HepG2 (cell line): ENCODE data around the gene CDC42EP5. TPM values are rescaled to one million over a fixed set of nuclear protein-coding genes. Genes with fewer than 3 reads are reported as not detected.

Experiments used
- GABPA ChIP-seq, 2 experiments: IDR thresholded peaks; 2 replicates each; pipeline ENCODE4 v1.6.1; 2011 to 2016; ENCODE audit warnings: low read depth in 2 of 2, low read length in 1 of 2, missing biosample characterization in 1 of 2, missing genetic modification characterization in 1 of 2
- HES4 ChIP-seq: sonication (generic); formaldehyde crosslinking; IDR thresholded peaks from 2 replicates; pipeline ENCODE4 v1.9.0; 2021; ENCODE audit warnings: mild to moderate bottlenecking, missing genetic modification reagents, borderline replicate concordance
- HIVEP1 ChIP-seq: sonication (generic); formaldehyde crosslinking; IDR thresholded peaks from 2 replicates; pipeline ENCODE4 v1.4.0; 2020; ENCODE audit warnings: mild to moderate bottlenecking, missing genetic modification reagents
- HNF4A ChIP-seq: sonication (generic); formaldehyde crosslinking; IDR thresholded peaks from 2 replicates; pipeline ENCODE4 v1.4.0; 2020; ENCODE audit warnings: missing genetic modification reagents
- KLF15 ChIP-seq: sonication (generic); formaldehyde crosslinking; IDR thresholded peaks from 2 replicates; pipeline ENCODE4 v1.8.1; 2023; ENCODE audit warnings: borderline replicate concordance, mild to moderate bottlenecking, inconsistent platforms, missing genetic modification reagents, mixed read lengths
- NFKB2 ChIP-seq: sonication (generic); formaldehyde crosslinking; IDR thresholded peaks from 2 replicates; pipeline ENCODE4 v1.4.0; 2020; ENCODE audit warnings: missing genetic modification reagents, borderline replicate concordance
- PCBP2 ChIP-seq: fragments of 200-400 bp; formaldehyde crosslinking; optimal IDR thresholded peaks from 2 replicates; pipeline ENCODE3; 2018; ENCODE audit warnings: low read length, low read depth; ENCODE audit not compliant: poor library complexity, severe bottlenecking
- RFX1 ChIP-seq: fragments of 450-650 bp; IDR thresholded peaks from 2 replicates; pipeline ENCODE4 v1.6.1; 2017
- SIX4 ChIP-seq: sonication (generic); formaldehyde crosslinking; IDR thresholded peaks from 2 replicates; pipeline ENCODE4 v1.4.0; 2020; ENCODE audit warnings: missing genetic modification reagents
- SRY ChIP-seq: sonication (generic); formaldehyde crosslinking; IDR thresholded peaks from 2 replicates; pipeline ENCODE4 v1.8.0; 2022; ENCODE audit warnings: mild to moderate bottlenecking, missing genetic modification reagents
- XRCC5 ChIP-seq: fragments of 200-400 bp; formaldehyde crosslinking; optimal IDR thresholded peaks from 2 replicates; pipeline ENCODE3; 2017; ENCODE audit warnings: mild to moderate bottlenecking, low read length
- ZNF224 ChIP-seq: sonication (generic); formaldehyde crosslinking; IDR thresholded peaks from 2 replicates; pipeline ENCODE4 v1.5.0; 2020; ENCODE audit warnings: mild to moderate bottlenecking, missing genetic modification reagents
- ZNF260 ChIP-seq: sonication (generic); formaldehyde crosslinking; IDR thresholded peaks from 2 replicates; pipeline ENCODE4 v1.4.0; 2020; ENCODE audit warnings: missing genetic modification reagents, low read depth, mild to moderate bottlenecking, borderline replicate concordance
- ZNF510 ChIP-seq: sonication (generic); formaldehyde crosslinking; IDR thresholded peaks from 2 replicates; pipeline ENCODE4 v1.4.0; 2020; ENCODE audit warnings: low read depth, mild to moderate bottlenecking, missing genetic modification reagents
- ZNF850 ChIP-seq: sonication (generic); formaldehyde crosslinking; conservative IDR thresholded peaks from 2 replicates; pipeline ENCODE4 v1.9.0; 2021; ENCODE audit warnings: mild to moderate bottlenecking, missing genetic modification reagents
- polyA plus RNA-seq, 8 experiments: library from polyadenylated mRNA; depleted of rRNA in 3 of 8; stranded (reverse) in 7 of 8; unstranded in 1 of 8; fragments of >200 nt; fragmentation: Illumina TruSeq in 4 of 8; extraction: Trizol in 4 of 8; gene quantifications; 2 replicates each; pipeline versions ENCODE4 v1.2.1 to v1.2.3, GENCODE V29; 2011 to 2016; ENCODE audit warnings: low read depth in 4 of 8, missing spikeins in 1 of 8, mixed read lengths in 1 of 8; ENCODE audit not compliant: insufficient read depth in 1 of 8
- total RNA-seq, 5 experiments: library from RNA; depleted of rRNA; stranded (reverse); fragments of >200 nt; fragmentation: Illumina TruSeq; extraction: Trizol; gene quantifications; 2 replicates each; pipeline ENCODE4 v1.2.3, GENCODE V29; 2016; ENCODE audit warnings: low read depth in 1 of 5
- TF ChIP-seq, protein P1 (sequence below): sonication (generic); formaldehyde crosslinking; IDR thresholded peaks from 2 replicates; pipeline ENCODE4 v1.4.0; 2020; ENCODE audit warnings: missing genetic modification reagents
- TF ChIP-seq, protein P2 (sequence below): sonication (generic); formaldehyde crosslinking; IDR thresholded peaks from 2 replicates; pipeline ENCODE4 v1.4.0; 2020; ENCODE audit warnings: missing genetic modification reagents
- TF ChIP-seq, protein P3 (sequence below): sonication (generic); formaldehyde crosslinking; IDR thresholded peaks from 2 replicates; pipeline ENCODE4 v1.4.0; 2020; ENCODE audit warnings: missing genetic modification reagents, mild to moderate bottlenecking, borderline replicate concordance

The CDC42EP5 gene
- total and polyA plus RNA-seq, 2 of the 13 experiments (the other 11 are each of a cell fraction or from before 2014, with no cell fraction given) = 0.41 to 1.6 TPM

DNA sequence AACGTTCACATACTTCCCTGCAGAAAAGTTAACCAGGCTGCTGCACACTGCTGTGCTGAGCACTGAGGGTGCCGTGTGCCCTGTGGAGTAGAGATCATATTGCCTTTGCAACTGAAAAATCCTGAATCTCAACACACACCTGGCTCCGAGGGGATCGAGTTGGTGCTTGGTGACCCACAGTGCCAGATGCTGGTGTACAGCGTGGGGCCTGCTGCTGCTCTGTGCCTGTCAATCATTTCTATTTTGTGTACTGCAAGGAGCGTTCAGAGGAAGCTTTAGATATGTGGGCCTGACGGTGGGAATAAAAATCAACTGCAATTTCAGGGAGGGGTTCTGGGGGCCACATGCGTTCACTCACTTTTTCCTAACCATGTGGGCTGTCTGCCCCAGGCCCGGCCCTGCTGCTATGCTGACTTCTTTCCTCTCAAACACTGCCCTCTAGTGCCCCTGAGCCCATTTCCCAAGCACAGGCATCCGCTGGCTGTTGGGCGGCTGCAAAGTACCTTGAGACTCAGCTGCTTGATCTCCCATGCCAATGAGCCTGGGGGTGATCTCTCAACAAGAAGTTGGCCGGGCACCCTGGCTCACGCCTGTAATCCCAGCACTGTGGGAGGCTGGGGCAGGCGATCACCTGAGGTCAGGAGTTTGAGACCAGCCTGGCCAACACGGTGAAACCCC lies 33.8 kb downstream of the CDC42EP5 start (continued):
- TF ChIP-seq, protein P1, sequence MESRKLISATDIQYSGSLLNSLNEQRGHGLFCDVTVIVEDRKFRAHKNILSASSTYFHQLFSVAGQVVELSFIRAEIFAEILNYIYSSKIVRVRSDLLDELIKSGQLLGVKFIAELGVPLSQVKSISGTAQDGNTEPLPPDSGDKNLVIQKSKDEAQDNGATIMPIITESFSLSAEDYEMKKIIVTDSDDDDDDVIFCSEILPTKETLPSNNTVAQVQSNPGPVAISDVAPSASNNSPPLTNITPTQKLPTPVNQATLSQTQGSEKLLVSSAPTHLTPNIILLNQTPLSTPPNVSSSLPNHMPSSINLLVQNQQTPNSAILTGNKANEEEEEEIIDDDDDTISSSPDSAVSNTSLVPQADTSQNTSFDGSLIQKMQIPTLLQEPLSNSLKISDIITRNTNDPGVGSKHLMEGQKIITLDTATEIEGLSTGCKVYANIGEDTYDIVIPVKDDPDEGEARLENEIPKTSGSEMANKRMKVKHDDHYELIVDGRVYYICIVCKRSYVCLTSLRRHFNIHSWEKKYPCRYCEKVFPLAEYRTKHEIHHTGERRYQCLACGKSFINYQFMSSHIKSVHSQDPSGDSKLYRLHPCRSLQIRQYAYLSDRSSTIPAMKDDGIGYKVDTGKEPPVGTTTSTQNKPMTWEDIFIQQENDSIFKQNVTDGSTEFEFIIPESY (CRISPR knock-in tag) = peak; percentile 96
- TF ChIP-seq SRY (CRISPR knock-in tag) (no peak), ZNF850 (CRISPR knock-in tag) (no peak), ZNF510 (CRISPR knock-in tag) (no peak), ZNF224 (CRISPR knock-in tag) (no peak), SIX4 (no peak), RFX1 (no peak), GABPA (IDR thresholded peaks at IDR 0.05; ENCODE audit: low read depth, low read length) (no peak), GABPA (CRISPR knock-in tag; IDR thresholded peaks at IDR 0.05; ENCODE audit: low read depth) (no peak), KLF15 (no peak), HES4 (CRISPR knock-in tag) (no peak), HIVEP1 (CRISPR knock-in tag) (no peak), ZNF260 (CRISPR knock-in tag) (no peak), PCBP2 (no peak), NFKB2 (CRISPR knock-in tag) (no peak), XRCC5 (peak; percentile 54), HNF4A (CRISPR knock-in tag) (no peak)
- TF ChIP-seq, protein P2, sequence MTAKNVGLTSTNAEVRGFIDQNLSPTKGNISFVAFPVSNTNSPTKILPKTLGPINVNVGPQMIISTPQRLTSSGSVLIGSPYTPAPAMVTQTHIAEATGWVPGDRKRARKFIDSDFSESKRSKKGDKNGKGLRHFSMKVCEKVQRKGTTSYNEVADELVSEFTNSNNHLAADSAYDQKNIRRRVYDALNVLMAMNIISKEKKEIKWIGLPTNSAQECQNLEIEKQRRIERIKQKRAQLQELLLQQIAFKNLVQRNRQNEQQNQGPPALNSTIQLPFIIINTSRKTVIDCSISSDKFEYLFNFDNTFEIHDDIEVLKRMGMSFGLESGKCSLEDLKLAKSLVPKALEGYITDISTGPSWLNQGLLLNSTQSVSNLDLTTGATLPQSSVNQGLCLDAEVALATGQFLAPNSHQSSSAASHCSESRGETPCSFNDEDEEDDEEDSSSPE (CRISPR knock-in tag) = no peak
- TF ChIP-seq, protein P3, sequence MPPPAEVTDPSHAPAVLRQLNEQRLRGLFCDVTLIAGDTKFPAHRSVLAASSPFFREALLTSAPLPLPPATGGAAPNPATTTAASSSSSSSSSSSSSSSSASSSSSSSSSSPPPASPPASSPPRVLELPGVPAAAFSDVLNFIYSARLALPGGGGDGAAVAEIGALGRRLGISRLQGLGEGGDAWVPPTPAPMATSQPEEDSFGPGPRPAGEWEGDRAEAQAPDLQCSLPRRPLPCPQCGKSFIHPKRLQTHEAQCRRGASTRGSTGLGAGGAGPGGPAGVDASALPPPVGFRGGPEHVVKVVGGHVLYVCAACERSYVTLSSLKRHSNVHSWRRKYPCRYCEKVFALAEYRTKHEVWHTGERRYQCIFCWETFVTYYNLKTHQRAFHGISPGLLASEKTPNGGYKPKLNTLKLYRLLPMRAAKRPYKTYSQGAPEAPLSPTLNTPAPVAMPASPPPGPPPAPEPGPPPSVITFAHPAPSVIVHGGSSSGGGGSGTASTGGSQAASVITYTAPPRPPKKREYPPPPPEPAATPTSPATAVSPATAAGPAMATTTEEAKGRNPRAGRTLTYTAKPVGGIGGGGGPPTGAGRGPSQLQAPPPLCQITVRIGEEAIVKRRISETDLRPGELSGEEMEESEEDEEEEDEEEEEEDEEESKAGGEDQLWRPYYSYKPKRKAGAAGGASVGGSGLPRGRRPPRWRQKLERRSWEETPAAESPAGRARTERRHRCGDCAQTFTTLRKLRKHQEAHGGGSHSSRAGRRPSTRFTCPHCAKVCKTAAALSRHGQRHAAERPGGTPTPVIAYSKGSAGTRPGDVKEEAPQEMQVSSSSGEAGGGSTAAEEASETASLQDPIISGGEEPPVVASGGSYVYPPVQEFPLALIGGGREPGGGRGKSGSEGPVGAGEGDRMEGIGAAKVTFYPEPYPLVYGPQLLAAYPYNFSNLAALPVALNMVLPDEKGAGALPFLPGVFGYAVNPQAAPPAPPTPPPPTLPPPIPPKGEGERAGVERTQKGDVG = no peak
